NOMO-1 (cell line): ENCODE measurements around the gene CTNND2.

Experiments used
- DNase-seq, 2 experiments: peaks; one replicate each; lab custom pipeline; 2025; ENCODE audit not compliant: unreplicated experiment in 2 of 2; lab: John Stamatoyannopoulos, UW

Gene CTNND2

GRCh38 chr5:11607944-11608483, 296.2 kb downstream of the CTNND2 start:
- no peak for DNase-seq

- DNase-seq, result no peak
Observed at GRCh38 chr5:11602298-11602697, 301.9 kb downstream of the CTNND2 start.

- no peak for DNase-seq
Observed at GRCh38 chr5:11599499-11599898, 304.7 kb downstream of the CTNND2 start.

GRCh38 chr5:11596657-11597071, 307.6 kb downstream of the CTNND2 start:
- DNase-seq, result no peak

GRCh38 chr5:11596185-11596584, 308.1 kb downstream of the CTNND2 start:
- DNase-seq, result no peak

GRCh38 chr5:11595045-11595444, 309.2 kb downstream of the CTNND2 start:
- DNase-seq, result no peak

- no peak for DNase-seq
Observed at GRCh38 chr5:11594021-11594420, 310.2 kb downstream of the CTNND2 start.

- no peak for DNase-seq
Observed at GRCh38 chr5:11590475-11590874, 313.8 kb downstream of the CTNND2 start.

GRCh38 chr5:11588803-11589202, 315.4 kb downstream of the CTNND2 start:
- DNase-seq, result no peak

GRCh38 chr5:11584017-11584416, 320.2 kb downstream of the CTNND2 start:
- DNase-seq, result no peak

- no peak for DNase-seq
Observed at GRCh38 chr5:11579351-11579750, 324.9 kb downstream of the CTNND2 start.

GRCh38 chr5:11574787-11575186, 329.5 kb downstream of the CTNND2 start:
- DNase-seq, result no peak

- DNase-seq, result no peak
Observed at GRCh38 chr5:11573140-11573992, 330.9 kb downstream of the CTNND2 start.

- no peak for DNase-seq
Observed at GRCh38 chr5:11564706-11565105, 339.5 kb downstream of the CTNND2 start.

- no peak for DNase-seq
Observed at GRCh38 chr5:11563822-11564221, 340.4 kb downstream of the CTNND2 start.

- DNase-seq, result no peak
Observed at GRCh38 chr5:11560915-11561697, 343.1 kb downstream of the CTNND2 start.

GRCh38 chr5:11557063-11557462, 347.2 kb downstream of the CTNND2 start:
- DNase-seq, result no peak

GRCh38 chr5:11555171-11555570, 349.1 kb downstream of the CTNND2 start:
- no peak for DNase-seq

- no peak for DNase-seq
Observed at GRCh38 chr5:11547730-11548129, 356.5 kb downstream of the CTNND2 start.

GRCh38 chr5:11547140-11547539, 357.1 kb downstream of the CTNND2 start:
- no peak for DNase-seq

GRCh38 chr5:11540112-11540511, 364.1 kb downstream of the CTNND2 start:
- DNase-seq, result no peak
